Ishikawa (cell line): Measurements from ENCODE around the gene PDE4D.

Experiments
- FOXM1 ChIP-seq: IDR thresholded peaks from 2 replicates; pipeline ENCODE4 v1.6.1; 2012; ENCODE audit warnings: low read depth, borderline replicate concordance
- YY1 ChIP-seq: IDR thresholded peaks from 2 replicates; pipeline ENCODE4 v1.6.1; 2012; ENCODE audit warnings: low read depth

DNA sequence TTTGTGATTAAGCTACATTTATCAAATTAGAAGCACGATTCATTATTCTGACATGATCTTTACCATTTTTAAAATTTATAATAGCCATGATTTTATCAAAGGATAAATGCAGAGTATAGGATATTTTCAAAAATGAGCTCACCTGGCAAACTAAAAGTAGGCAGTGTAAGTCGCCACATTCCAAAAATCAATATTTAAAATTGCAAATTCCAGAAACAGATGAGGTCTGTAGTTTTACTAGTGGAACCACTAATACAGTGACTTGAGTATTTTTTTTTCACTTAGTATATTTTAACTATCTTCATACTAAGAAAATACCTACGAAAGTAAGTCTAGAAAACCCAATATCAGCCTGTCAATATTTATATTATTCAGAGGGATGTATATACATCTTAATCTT lies 164.2 kb downstream of the PDE4D start:
- TF ChIP-seq YY1, result no peak
- no peak for TF ChIP-seq FOXM1
